Ovary (tissue), 9 donors: ENCODE results near the gene PRSS21. TPM values are rescaled to one million over a fixed set of nuclear protein-coding genes. Genes with fewer than 3 reads are reported as not detected.

Source experiments
- DNase-seq, 5 donors: peaks; one replicate each; pipeline ENCODE4 v3.0.0-alpha.2; 2019 to 2020
- H3K27ac ChIP-seq, 2 donors: fragments of 200-600 bp; one replicate each; pipeline versions ENCODE4 v1.5.1 to v1.8.0; 2019 to 2022
- H3K27me3 ChIP-seq: fragments of 200-600 bp; one replicate; pipeline ENCODE4 v1.8.0; 2022
- H3K36me3 ChIP-seq: fragments of 200-600 bp; sonication (generic); one replicate; pipeline ENCODE4 v1.5.1; 2019
- H3K4me1 ChIP-seq: one replicate; pipeline ENCODE4 v1.8.1; 2013; ENCODE audit warnings: mild to moderate bottlenecking, moderate library complexity; ENCODE audit not compliant: insufficient read depth
- H3K4me3 ChIP-seq: fragments of 200-600 bp; sonication (generic); one replicate; pipeline ENCODE4 v1.5.1; 2017
- H3K9me3 ChIP-seq, 2 donors: fragments of 200-600 bp in 1 of 2; sonication (generic) in 1 of 2; one replicate each; pipeline versions ENCODE4 v1.5.1 to v1.8.1; 2013 to 2019; ENCODE audit warnings: mild to moderate bottlenecking in 1 of 2, moderate library complexity in 1 of 2
- CTCF ChIP-seq, 3 donors: fragments of 450-650 bp in 2 of 3; fragments of 200-600 bp in 1 of 3; IDR thresholded peaks; one replicate each; pipeline versions ENCODE4 v1.5.1 to v1.8.0; 2016 to 2022; ENCODE audit warnings: antibody characterized with exemption in 3 of 3, mild to moderate bottlenecking in 1 of 3
- EP300 ChIP-seq: sonication (generic); formaldehyde crosslinking; IDR thresholded peaks from one replicate; pipeline ENCODE4 v1.6.1; 2017; ENCODE audit warnings: antibody characterized with exemption
- POLR2A ChIP-seq: fragments of 450-650 bp; IDR thresholded peaks from one replicate; pipeline ENCODE4 v1.6.1; 2017; ENCODE audit warnings: antibody characterized with exemption, mild to moderate bottlenecking, moderate library complexity
- WGBS, 3 donors: extraction: QIAGEN DNeasy Blood & Tissue Kit in 1 of 3; methylation state at CpG; one replicate each; pipeline versions ENCODE4 v1.1.5 to v1.1.7; 2013 to 2017; 5-methylcytosine and 5-hydroxymethylcytosine counted together
- intact Hi-C, 4 donors: fragments of 100-400 bp; cut with DNase I; formaldehyde crosslinking; loops; one replicate each; pipeline versions ENCODE4 v1.11.0 to v1.15.1; 2022 to 2023
- polyA plus RNA-seq, 2 donors: library from polyadenylated mRNA; stranded (reverse); fragments of 200-250 nt in 1 of 2; fragments of 350-450 nt in 1 of 2; fragmentation: Illumina TruSeq in 1 of 2; extraction: RNeasy Lipid Tissue Mini Kit (QIAGEN cat#74804) in 1 of 2; gene quantifications; one replicate each; pipeline ENCODE4 v1.2.3, GENCODE V29; 2013 to 2014
- total RNA-seq, 7 donors: library from RNA; depleted of rRNA in 2 of 7; stranded (reverse); fragments of >200 nt in 2 of 7; fragmentation: NEBNext Ultra II Directional in 3 of 7; extraction: Animal tissue kit (Norgen Biotek cat#: 25700) in 3 of 7; gene quantifications; one replicate each; pipeline versions ENCODE4 v1.1.0 to v1.2.4, GENCODE V29; 2016 to 2023
- donor health status: DM: no; HTN: no; CAD: no; lungs with moderate emphysema.
- donor health status: DM: no; HTN: no; CAD: no.
- donor health status: Bipolar disorder and iron deficiency.
- donor health status: DM: yes; HTN: yes; CAD: no.
- donor health status: DM: no; HTN: no; CAD: no.
- donor health status: DM: yes; HTN: yes; CAD: no.

PRSS21 gene
- total and polyA plus RNA-seq, 9 donors: 0.53 to 9.3 (median 1.0) TPM; not detected in 4

- WGBS, 3 donors: 82 to 86% (median 83%) methylated on average over 11 to 12 of the region's 12 CpGs
- no peak for DNase-seq
- no peaks in the 10 kb centered on the region for H3K27me3 ChIP-seq
Measured at GRCh38 chr16:2840914-2841313, 23.9 kb downstream of the PRSS21 start.

GRCh38 chr16:2841606-2842339, 24.7 kb downstream of the PRSS21 start:
- Histone ChIP-seq H3K4me1 (peaks cover 11% of the 10 kb centered on the region), H3K27me3 (no peaks in the 10 kb centered on the region), H3K4me3 (no peak overlapping the region), H3K36me3 (no peaks in the 10 kb centered on the region), H3K27ac (no peak overlapping the region), H3K9me3 (peaks cover 0 to 6% of the 10 kb centered on the region in 2 donors)
- 81 to 86% (median 81%) methylated on average over 17 to 18 of the region's 18 CpGs for WGBS, 3 donors
- DNase-seq: no peak
- TF ChIP-seq POLR2A: no peak
- TF ChIP-seq EP300: no peak
- TF ChIP-seq CTCF (IDR thresholded peaks at IDR 0.05): no peak
- intact Hi-C loops: no loop called here

More at GRCh38 chr16:2840914-2841313, 23.9 kb downstream of the PRSS21 start:
- intact Hi-C loops: no loop called here
- H3K4me1 ChIP-seq: peaks cover 11% of the 10 kb centered on the region
- H3K4me3 ChIP-seq: no peak overlapping the region
- H3K27ac ChIP-seq: no peak overlapping the region
- TF ChIP-seq POLR2A (no peak), CTCF (IDR thresholded peaks at IDR 0.05) (no peak), EP300 (no peak)
- peaks cover 0 to 6% of the 10 kb centered on the region in 2 donors for H3K9me3 ChIP-seq
- no peaks in the 10 kb centered on the region for H3K36me3 ChIP-seq

GRCh38 chr16:2842340-2843000, 25.4 kb downstream of the PRSS21 start:
- no peaks in the 10 kb centered on the region for H3K36me3 ChIP-seq
- intact Hi-C loops: no loop called here
- no peak overlapping the region for H3K27ac ChIP-seq
- no peak overlapping the region for H3K4me3 ChIP-seq
- TF ChIP-seq EP300: no peak
- no peak for TF ChIP-seq CTCF (IDR thresholded peaks at IDR 0.05)
- TF ChIP-seq POLR2A: no peak
- peaks cover 11% of the 10 kb centered on the region for H3K4me1 ChIP-seq
- 20 to 44% (median 30%) methylated on average over 39 to 40 of the region's 40 CpGs for WGBS, 3 donors
- peaks cover 0 to 6% of the 10 kb centered on the region in 2 donors for H3K9me3 ChIP-seq
- no peaks in the 10 kb centered on the region for H3K27me3 ChIP-seq
- peak; percentile 32 to 78 (median 42) for DNase-seq

GRCh38 chr16:2843526-2843925, 26.5 kb downstream of the PRSS21 start:
- H3K4me1 ChIP-seq: peaks cover 11% of the 10 kb centered on the region
- peaks cover 0 to 8% of the 10 kb centered on the region in 2 donors for H3K9me3 ChIP-seq
- intact Hi-C loops: no loop called here
- TF ChIP-seq CTCF (IDR thresholded peaks at IDR 0.05) (no peak), EP300 (no peak), POLR2A (no peak)
- 82 to 86% (median 85%) methylated on average over 8 of the region's 8 CpGs for WGBS, 3 donors
- H3K4me3 ChIP-seq: no peak overlapping the region
- H3K27ac ChIP-seq: no peak overlapping the region
- no peaks in the 10 kb centered on the region for H3K27me3 ChIP-seq
- DNase-seq: no peak
- H3K36me3 ChIP-seq: no peaks in the 10 kb centered on the region
